Neutrophil (primary cell): Measurements from ENCODE around the gene SH2D6.

ENCODE experiments used
- H3K27ac ChIP-seq: fragments of 200-600 bp; sonication (generic); 2 replicates; pipeline ENCODE4 v1.5.1; 2016; ENCODE audit warnings: mild to moderate bottlenecking, moderate library complexity
- H3K27me3 ChIP-seq: fragments of 200-600 bp; sonication (generic); 2 replicates; pipeline ENCODE4 v1.6.0; 2016; ENCODE audit warnings: mild to moderate bottlenecking
- H3K36me3 ChIP-seq: fragments of 200-600 bp; sonication (generic); 2 replicates; pipeline ENCODE4 v1.5.1; 2017
- H3K4me1 ChIP-seq, 2 experiments: fragments of 200-600 bp in 1 of 2; sonication (generic) in 1 of 2; 1 replicate in 1 of 2; 2 replicates in 1 of 2; pipeline versions ENCODE4 v1.5.1 to v1.6.1; 2013 to 2016; ENCODE audit warnings: low read depth in 1 of 2, low read length in 1 of 2, mild to moderate bottlenecking in 1 of 2, moderate library complexity in 1 of 2; ENCODE audit not compliant: control insufficient read depth in 1 of 2, insufficient read depth in 1 of 2
- H3K4me3 ChIP-seq, 2 experiments: fragments of 200-600 bp in 1 of 2; sonication (generic) in 1 of 2; 1 replicate in 1 of 2; 2 replicates in 1 of 2; pipeline ENCODE4 v1.5.1; 2013 to 2016; ENCODE audit warnings: low read depth in 1 of 2, low read length in 1 of 2, mild to moderate bottlenecking in 1 of 2, moderate library complexity in 1 of 2
- H3K9me3 ChIP-seq: fragments of 200-600 bp; sonication (generic); 2 replicates; pipeline ENCODE4 v1.5.1; 2016
- CTCF ChIP-seq: fragments of 200-600 bp; sonication (generic); IDR thresholded peaks from 2 replicates; pipeline ENCODE4 v1.5.1; 2016; ENCODE audit warnings: antibody characterized with exemption

SH2D6 gene

GRCh38 chr2:85427300-85427835 is 8.9 kb downstream of the SH2D6 start:
- Histone ChIP-seq H3K27me3 (no peaks in the 10 kb centered on the region), H3K9me3 (no peaks in the 10 kb centered on the region), H3K36me3 (no peaks in the 10 kb centered on the region), H3K4me3 (no peak overlapping the region), H3K27ac (no peak overlapping the region), H3K4me1 (peaks cover 9% of the 10 kb centered on the region in 2 experiments)
- TF ChIP-seq CTCF: no peak

- Histone ChIP-seq H3K9me3 (no peaks in the 10 kb centered on the region), H3K4me3 (no peak overlapping the region), H3K27ac (peak overlapping the region; percentile 43), H3K4me1 (peaks cover 9% of the 10 kb centered on the region in 2 experiments), H3K27me3 (no peaks in the 10 kb centered on the region), H3K36me3 (no peaks in the 10 kb centered on the region)
- no peak for TF ChIP-seq CTCF
These were observed 9.9 kb downstream of the SH2D6 start for GRCh38 chr2:85428343-85428881.

DNA sequence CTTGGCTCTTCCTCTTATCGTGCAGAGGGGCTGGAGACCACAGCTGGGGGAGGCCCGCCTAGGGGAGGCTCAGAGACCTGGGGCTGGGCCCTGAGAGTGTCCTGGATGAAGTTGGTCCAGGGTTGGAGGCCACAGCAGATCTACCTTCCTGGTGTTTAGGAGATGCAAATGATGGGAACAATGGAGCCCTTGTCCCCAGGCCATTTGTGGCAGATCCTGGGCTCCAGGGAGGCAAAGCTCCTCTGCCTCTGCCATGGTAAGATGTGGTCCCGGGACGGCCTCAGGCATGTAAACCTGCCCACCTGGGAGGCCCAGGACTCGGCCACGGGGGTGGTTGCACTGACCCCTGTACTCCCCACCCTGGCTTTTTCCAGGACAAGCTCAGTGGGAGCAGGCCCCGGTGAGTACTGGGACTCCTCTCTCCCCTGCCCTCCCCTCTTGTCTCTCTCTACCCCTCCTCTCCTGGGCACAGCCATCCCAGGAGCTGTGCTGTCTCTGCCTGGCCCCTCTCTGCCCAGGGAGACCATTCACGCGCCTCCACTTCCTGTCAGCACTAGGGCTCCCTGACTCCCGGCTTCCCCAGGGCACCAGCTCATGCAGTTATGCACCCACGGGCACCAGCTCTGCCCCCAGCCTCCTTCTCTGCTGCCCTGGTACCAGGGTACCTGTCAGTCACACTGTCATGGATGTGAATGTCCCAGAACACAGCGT is 10.9 kb downstream of the SH2D6 start:
- no peaks in the 10 kb centered on the region for H3K36me3 ChIP-seq
- H3K27ac ChIP-seq: peak overlapping the region; percentile 43
- TF ChIP-seq CTCF: no peak
- no peaks in the 10 kb centered on the region for H3K9me3 ChIP-seq
- H3K4me1 ChIP-seq: peaks cover 9% of the 10 kb centered on the region in 2 experiments
- no peaks in the 10 kb centered on the region for H3K27me3 ChIP-seq
- no peak overlapping the region for H3K4me3 ChIP-seq

DNA sequence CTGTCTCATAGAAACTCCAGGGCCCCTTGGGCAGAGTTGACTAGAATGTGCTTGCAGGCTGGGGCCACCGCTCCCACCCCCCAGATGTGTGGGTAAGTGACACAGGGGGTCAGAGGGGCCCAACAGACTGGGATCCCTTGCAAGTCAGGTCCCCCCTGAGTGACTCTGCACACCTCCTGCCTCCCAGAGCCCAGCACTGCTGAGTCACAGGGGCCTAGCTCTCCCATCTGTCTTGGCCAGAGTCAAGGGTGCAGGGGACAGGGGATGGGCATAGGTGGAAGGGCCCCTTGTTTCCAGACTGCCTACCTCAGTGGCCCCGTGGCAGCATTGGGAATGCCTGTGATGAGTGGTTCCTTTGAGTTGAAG is 11.4 kb downstream of the SH2D6 start:
- H3K4me1 ChIP-seq: peaks cover 9 to 12% of the 10 kb centered on the region in 2 experiments
- TF ChIP-seq CTCF: no peak
- no peaks in the 10 kb centered on the region for H3K9me3 ChIP-seq
- H3K4me3 ChIP-seq: no peak overlapping the region
- H3K27ac ChIP-seq: no peak overlapping the region
- no peaks in the 10 kb centered on the region for H3K36me3 ChIP-seq
- no peaks in the 10 kb centered on the region for H3K27me3 ChIP-seq

DNA sequence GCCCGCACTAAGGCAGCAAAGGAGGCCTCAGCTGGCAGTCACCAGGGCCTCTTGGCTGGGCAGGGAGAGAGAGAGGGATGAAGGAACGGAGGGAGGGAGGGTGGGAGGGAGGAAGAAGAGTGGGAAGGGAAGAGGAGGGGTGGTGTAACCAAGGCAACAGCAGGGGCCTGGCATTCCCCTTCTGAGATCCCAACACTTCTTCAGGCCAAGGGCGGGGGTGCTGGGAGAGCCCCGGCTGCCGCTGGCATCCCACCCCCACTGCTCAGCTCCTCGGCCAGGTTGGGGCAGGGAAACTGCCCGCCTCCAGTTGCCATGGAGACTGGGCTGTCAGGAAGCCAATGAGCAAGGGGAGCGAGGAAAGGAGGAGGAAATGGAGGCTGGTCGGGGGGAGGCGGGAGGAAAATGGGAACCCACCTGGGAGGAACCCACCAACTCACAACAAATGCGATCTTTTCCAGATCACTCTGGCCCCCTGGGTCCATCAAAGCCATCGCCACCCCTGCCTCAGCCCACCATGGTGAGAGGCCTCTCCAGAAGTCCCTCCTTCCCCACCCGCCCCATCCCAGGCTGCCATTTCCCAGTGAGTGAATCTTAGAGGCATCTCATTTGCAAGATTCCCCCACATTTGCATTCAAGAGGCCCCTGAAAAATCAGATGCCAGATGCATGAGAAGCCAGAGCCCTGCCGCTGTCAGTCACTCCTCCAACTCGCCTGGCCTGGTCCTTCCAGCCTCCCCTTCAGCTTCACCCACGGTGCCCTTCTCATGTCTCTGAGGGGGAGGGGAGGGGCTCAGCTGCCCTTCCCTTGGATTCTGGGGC is 12.4 kb downstream of the SH2D6 start:
- no peak overlapping the region for H3K27ac ChIP-seq
- H3K4me3 ChIP-seq: no peak overlapping the region

More for the DNA sequence above, 12.4 kb downstream of the SH2D6 start:
- Histone ChIP-seq H3K27me3 (no peaks in the 10 kb centered on the region), H3K9me3 (no peaks in the 10 kb centered on the region), H3K4me1 (peaks cover 20 to 23% of the 10 kb centered on the region in 2 experiments), H3K36me3 (no peaks in the 10 kb centered on the region)
- no peak for TF ChIP-seq CTCF
